Measurements from ENCODE around the gene SQSTM1. TPM values are rescaled to one million over a fixed set of nuclear protein-coding genes. Genes with fewer than 3 reads are reported as not detected.

SQSTM1 gene
- total RNA-seq, 1 donor from 2014 or later: 758 TPM

- DNase-seq (ENCODE audit: low read depth, low spot score): no peak
Observed at GRCh38 chr5:179805529-179806249, 15.0 kb upstream of the SQSTM1 start.

GRCh38 chr5:179806250-179807048, 14.3 kb upstream of the SQSTM1 start, which contains the start of gene MGAT4B:
MGAT4B (minus strand) TSS chr5:179806866; CDS start chr5:179806583, 283 bp downstream.
- no peak for DNase-seq (ENCODE audit: low read depth, low spot score)

GRCh38 chr5:179812135-179812825, 8.4 kb upstream of the SQSTM1 start:
- DNase-seq (ENCODE audit: low read depth, low spot score): no peak

- no peak for DNase-seq (ENCODE audit: low read depth, low spot score)
Observed at GRCh38 chr5:179812997-179813607, 7.6 kb upstream of the SQSTM1 start.

GRCh38 chr5:179814090-179814489, 6.6 kb upstream of the SQSTM1 start:
- DNase-seq (ENCODE audit: low read depth, low spot score): no peak

GRCh38 chr5:179815491-179816249, 5.0 kb upstream of the SQSTM1 start:
- DNase-seq (ENCODE audit: low read depth, low spot score): no peak

GRCh38 chr5:179816401-179816795, 4.3 kb upstream of the SQSTM1 start:
- DNase-seq (ENCODE audit: low read depth, low spot score): no peak

- DNase-seq (ENCODE audit: low read depth, low spot score): no peak
Observed at GRCh38 chr5:179816796-179817469, 3.8 kb upstream of the SQSTM1 start.

GRCh38 chr5:179817470-179817840, 3.2 kb upstream of the SQSTM1 start:
- DNase-seq (ENCODE audit: low read depth, low spot score): no peak

- no peak for DNase-seq (ENCODE audit: low read depth, low spot score)
Observed at GRCh38 chr5:179817890-179818745, 2.6 kb upstream of the SQSTM1 start.

- DNase-seq (ENCODE audit: low read depth, low spot score): peak; percentile 87
Observed at GRCh38 chr5:179818746-179819295, 1.9 kb upstream of the SQSTM1 start.

GRCh38 chr5:179819296-179820126, 1.2 kb upstream of the SQSTM1 start:
- peak; percentile 56 for DNase-seq (ENCODE audit: low read depth, low spot score)

- no peak for DNase-seq (ENCODE audit: low read depth, low spot score)
Observed at GRCh38 chr5:179820127-179820482, 600 bp upstream of the SQSTM1 start.

- peak; percentile 84 for DNase-seq (ENCODE audit: low read depth, low spot score)
Observed at GRCh38 chr5:179821298-179822058, 773 bp downstream of the SQSTM1 start.

GRCh38 chr5:179822059-179822432, 1.3 kb downstream of the SQSTM1 start:
- DNase-seq (ENCODE audit: low read depth, low spot score): no peak

GRCh38 chr5:179822444-179822990, 1.8 kb downstream of the SQSTM1 start:
- DNase-seq (ENCODE audit: low read depth, low spot score): no peak

Measured in pulmonary artery endothelial cell (primary cell).